ENCODE measurements around the gene ULK4. TPM values are rescaled to one million over a fixed set of nuclear protein-coding genes. Genes with fewer than 3 reads are reported as not detected.

ULK4 gene
- total and polyA plus RNA-seq, 2 of the 8 experiments (the other 6 are each of a cell fraction or from before 2014, with no cell fraction given): 3.0 to 10.8 TPM

GRCh38 chr3:41652931-41653330 lies 309.0 kb downstream of the ULK4 start:
- Histone ChIP-seq H2AFZ (ENCODE audit: low read length) (no peak overlapping the region), H3K56ac (replicated peaks; ENCODE audit: insufficient read length, low read depth, low read length) (no peak overlapping the region), H3K4ac (replicated peaks; ENCODE audit: insufficient read length, low read depth, low read length) (no peak overlapping the region), H3K18ac (ENCODE audit: extremely low read depth, low read length) (no peak overlapping the region), H4K5ac (ENCODE audit: insufficient read length, low read depth, low read length) (no peak overlapping the region), H3K9ac (replicated peaks in 1 of 4; ENCODE audit: extremely low read depth in 1 of 4, low read depth in 3 of 4, low read length in 3 of 4) (no peak overlapping the region), H3K79me2 (ENCODE audit: control insufficient read depth in 1 of 2, insufficient read depth in 2 of 2, low read length in 2 of 2) (no peaks in the 10 kb centered on the region), H2AK5ac (ENCODE audit: low read depth, low read length) (no peak overlapping the region), H4K20me1 (replicated peaks in 1 of 2; ENCODE audit: control insufficient read depth in 1 of 2, insufficient read depth in 2 of 2, low read length in 2 of 2) (no peaks in the 10 kb centered on the region), H4K91ac (replicated peaks; ENCODE audit: insufficient read length, low read length) (no peak overlapping the region), H3K27me3 (replicated peaks in 1 of 4; ENCODE audit: control insufficient read depth in 3 of 4, extremely low read depth in 1 of 4, insufficient read depth in 3 of 4, low read length in 3 of 4) (no peaks in the 10 kb centered on the region), H2BK5ac (ENCODE audit: low read depth, low read length) (no peak overlapping the region; the same call in 1 of the 2 replicates), H2BK120ac (replicated peaks; ENCODE audit: low read depth, low read length) (no peak overlapping the region), H3K4me1 (replicated peaks in 1 of 4; ENCODE audit: control insufficient read depth in 3 of 4, insufficient read depth in 4 of 4, low read length in 3 of 4) (no peaks in the 10 kb centered on the region; a peak in 2 of 7 replicates), H3K9me3 (ENCODE audit: insufficient read depth in 2 of 2, low read depth in 1 of 2, low read length in 1 of 2) (peaks cover 21 to 23% of the 10 kb centered on the region in 2 experiments), H3K79me1 (ENCODE audit: low read depth, low read length) (no peaks in the 10 kb centered on the region), H3K4me2 (ENCODE audit: insufficient read depth in 1 of 2, low read depth in 2 of 2, low read length in 2 of 2) (no peak overlapping the region), H3K27ac (ENCODE audit: low read depth, low read length) (no peak overlapping the region), H2BK15ac (ENCODE audit: low read length) (no peak overlapping the region), H3K4me3 (ENCODE audit: extremely low read depth in 1 of 4, insufficient read depth in 2 of 4, low read depth in 3 of 4, low read length in 4 of 4) (no peak overlapping the region), H4K8ac (ENCODE audit: extremely low read depth, insufficient read depth, low read length) (no peak overlapping the region), H3K36me3 (ENCODE audit: control insufficient read depth in 2 of 4, insufficient read depth in 4 of 4, low read length in 3 of 4) (peaks cover 0 to 5% (median 0%) of the 10 kb centered on the region in 4 experiments; a peak in 2 of 8 replicates), H3K23me2 (ENCODE audit: low read depth, low read length) (no peaks in the 10 kb centered on the region), H3K23ac (ENCODE audit: insufficient read length) (no peak overlapping the region), H3K14ac (ENCODE audit: insufficient read length) (no peak overlapping the region), H2BK20ac (ENCODE audit: low read length) (no peak overlapping the region), H2BK12ac (ENCODE audit: low read depth, low read length) (no peak overlapping the region)
- 71% methylated on average over 3 of the region's 3 CpGs; no CpG with 5 or more reads in 1 of the 2 experiments for WGBS, 2 experiments (ENCODE audit: extremely low coverage in 1 of 2, insufficient coverage in 1 of 2, insufficient read length in 1 of 2, insufficient replicate concordance in 2 of 2, low coverage in 1 of 2, low lambda C conversion rate in 2 of 2, missing lambda C conversion rate in 1 of 2)
- FAIRE-seq (no peak), DNase-seq (ENCODE audit: low read depth in 1 of 2, low spot score in 2 of 2) (no peak)
- POLR2A ChIA-PET (ENCODE audit: partially characterized antibody): no interaction called here
- CTCF ChIA-PET (ENCODE audit: partially characterized antibody): interaction anchor here (0.6 kb wide), 1 partner anchor 11 kb away, joined by 3 read pairs; no protein-coding TSS in a partner anchor

Data from H1 (cell line).